Measurements from ENCODE around the gene GABRG3.

GRCh38 chr15:27057904-27058645 lies 87.1 kb downstream of the GABRG3 start:
- no peak for TF ChIP-seq POLR2A (IDR thresholded peaks at IDR 0.05; ENCODE audit: low read depth, low read length)
- TF ChIP-seq POU2F2 (IDR thresholded peaks at IDR 0.05; ENCODE audit: low read depth, low read length), result no peak
- no peak for TF ChIP-seq TAF1 (IDR thresholded peaks at IDR 0.05; ENCODE audit: low read depth, low read length)

Measured in GM12891 (cell line).